ENCODE results near the gene LAD1.

Gene LAD1

DNA sequence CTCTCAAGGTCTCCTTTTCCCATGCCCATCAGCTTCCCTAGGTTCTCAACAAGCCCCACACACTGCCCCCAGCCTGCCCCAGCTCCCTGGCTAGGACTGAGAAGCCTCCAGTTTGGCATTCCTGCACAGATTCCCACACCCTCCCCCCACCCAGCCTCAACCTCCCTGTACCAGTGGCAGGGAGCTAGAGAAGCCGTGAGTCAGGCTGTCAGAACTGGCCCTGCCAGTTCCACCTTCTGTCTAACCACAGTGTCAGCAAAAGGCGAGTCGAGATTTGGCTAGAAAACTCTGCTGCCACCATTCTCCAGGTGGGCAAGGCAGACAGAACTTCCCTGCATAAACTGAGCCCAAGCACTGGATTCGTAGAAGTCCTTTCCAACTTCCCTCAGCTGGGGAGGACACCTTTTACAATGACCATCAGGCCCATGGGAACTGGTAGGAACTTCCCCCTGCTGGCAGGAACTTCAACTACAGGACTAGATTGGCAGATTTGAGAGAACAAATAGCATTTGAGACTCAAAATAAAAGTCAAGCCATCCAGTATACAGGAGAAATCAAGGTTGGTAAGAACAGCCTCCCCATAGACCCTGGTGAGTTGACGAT is 52.7 kb downstream of the LAD1 start:
- DNase-seq: no peak

DNA sequence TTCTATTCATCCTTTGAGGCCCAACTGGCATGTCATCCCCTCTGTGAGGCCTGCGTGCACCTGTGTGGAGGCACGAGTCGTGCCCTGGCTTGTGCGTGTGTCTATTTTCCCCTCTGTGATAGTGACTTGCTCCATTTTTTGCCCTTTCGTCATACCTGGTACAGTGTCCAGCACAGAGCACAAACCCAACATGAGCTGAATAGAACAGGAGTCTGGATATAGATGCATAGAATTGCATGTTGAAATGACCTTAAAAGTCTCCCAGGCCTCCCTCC is 54.1 kb downstream of the LAD1 start:
- DNase-seq: no peak

DNA sequence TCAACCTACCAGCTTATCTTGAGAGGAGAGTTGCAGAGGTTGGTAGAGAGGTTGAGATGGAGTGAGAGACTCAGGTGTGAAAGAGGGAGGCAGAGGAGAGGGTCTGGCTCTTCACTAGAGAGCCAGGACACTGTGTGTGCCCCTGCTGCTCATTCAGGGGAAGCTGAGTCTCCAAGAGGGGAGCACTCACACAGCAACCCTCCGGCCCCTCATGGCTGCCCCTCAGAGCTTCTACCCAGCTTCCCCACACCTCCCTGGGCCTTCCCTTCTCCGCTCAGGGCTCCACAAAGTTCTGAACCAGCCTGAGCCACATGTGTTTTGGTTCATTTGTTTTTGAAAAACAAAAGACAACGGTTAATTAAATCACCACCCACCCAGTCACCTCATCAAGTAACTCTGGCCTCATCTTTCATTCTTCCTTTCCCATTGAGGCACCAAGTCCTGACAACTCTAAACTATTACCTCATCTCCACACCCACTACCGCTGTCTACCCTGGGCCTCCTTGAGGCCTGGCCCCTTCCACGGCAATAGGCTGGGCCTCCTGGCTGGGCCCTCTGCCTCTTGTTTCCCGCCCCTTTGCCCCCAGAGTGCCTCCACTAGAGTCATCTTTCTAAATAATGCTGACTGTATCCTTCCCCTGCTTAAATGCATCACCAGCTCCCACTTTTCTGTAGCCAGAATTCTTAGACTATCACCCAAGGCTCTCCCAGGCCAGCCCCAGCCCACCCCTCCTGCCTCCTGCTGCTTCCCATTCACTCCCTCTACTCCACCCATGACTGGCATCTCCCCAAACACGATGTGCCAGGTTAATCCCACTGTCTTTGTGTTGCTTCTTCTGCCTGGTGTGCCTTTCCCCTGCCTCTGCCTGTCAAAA is 54.7 kb downstream of the LAD1 start:
- no peak for DNase-seq

DNA sequence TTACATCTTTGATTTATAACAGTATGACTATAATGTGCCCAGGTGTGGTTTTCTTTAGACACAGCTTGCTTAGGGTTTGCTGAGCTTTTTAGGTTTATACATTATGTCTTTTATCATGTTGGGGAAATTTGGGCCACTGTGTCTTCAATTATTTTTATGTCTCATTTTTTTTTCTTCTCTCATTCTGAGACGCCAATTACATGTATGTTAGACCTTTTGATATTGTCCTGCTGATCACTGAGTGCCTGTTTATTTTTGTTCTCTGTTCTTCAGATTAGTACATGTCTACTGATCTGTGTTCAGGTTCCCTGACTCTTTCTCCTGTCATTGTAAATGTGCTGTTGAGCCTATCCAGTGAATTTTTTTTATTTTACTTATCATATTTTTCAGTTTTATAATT is 57.7 kb downstream of the LAD1 start:
- no peak for DNase-seq

DNA sequence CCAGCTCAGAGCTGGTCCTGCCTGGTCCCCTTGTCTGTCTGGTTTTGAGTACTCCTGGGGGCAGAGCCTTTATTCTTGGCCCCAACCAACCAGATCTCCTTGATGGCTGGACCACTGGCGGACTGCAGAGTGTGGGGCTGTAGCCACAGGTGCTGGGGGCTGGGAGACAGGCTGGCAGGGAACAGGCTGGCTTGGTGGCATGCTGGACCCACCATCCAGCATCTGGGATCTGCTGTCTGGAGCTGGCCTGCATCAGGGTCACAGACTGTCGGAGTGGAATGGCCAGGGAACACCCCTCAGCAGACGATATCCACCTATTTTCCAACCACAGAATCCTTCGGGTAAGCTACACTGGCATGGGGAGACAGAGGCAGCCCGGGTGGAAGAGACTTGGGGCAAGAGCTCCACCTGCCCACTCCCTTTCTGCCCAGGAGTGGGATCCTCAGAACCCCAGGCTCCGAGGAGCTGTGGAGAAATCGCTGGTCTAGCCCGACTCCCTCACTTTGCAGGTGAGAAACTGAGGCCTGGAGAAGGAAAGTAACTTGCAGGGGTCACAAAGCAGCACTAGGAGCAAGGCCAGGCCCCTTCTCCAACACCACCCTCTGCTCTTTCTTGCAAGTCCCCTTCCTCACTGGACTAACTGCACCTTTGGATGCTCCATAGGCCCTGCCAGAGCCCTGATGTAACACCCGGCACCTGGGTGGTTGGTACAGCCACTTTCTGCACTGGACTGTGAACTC is 62.2 kb downstream of the LAD1 start:
- DNase-seq: no peak

DNA sequence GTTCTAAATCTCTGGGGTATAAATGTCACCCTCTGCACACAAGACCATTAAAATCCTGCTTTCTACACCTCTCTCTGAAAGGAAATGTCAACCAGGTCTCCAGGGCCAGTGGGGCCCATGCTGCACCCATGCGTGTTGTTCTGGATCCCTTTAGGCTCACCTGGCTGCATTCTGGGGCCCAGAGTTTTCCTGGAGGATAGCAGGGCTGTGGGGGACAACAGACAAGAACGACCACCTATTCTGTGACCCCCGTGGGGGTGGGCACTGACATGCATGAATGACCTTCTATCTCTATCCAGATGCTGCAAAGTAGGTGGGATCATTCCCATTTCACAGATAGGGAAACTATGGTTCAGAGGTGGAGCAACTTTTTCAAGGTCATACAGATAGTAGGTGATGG is 63.2 kb downstream of the LAD1 start:
- no peak for DNase-seq

DNA sequence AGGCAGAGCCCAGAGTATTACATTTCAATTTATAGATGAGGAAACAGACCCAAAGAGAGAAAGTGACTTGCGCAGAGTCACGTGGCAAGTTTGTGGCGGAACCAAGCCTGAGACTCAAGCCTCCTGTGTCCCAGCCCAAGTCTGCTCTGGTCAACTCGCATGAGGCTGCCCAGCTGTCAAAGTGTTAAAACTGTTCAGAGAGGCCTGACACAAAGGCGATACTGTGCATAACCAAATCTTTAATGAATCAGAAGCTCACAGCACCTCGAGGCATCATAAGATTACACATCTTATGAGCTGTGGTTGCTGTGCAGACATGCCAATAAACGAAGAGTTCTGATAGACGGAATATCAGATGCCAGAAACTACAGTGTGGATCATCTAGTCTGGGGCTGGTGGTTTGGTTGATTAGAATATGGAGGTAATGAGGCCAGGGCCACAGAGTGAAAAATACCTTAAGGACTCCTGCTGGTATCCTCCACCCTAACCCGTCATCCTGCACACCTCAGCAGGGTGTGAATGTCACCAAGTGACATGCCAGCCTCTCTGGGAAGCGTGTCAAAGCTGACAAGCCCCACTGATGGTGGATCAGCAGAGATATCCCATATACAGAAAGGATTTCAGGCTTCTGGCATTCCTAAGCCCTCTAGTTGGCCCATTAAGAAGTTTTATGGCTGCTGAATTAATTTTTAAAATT is 63.8 kb downstream of the LAD1 start:
- no peak for DNase-seq

DNA sequence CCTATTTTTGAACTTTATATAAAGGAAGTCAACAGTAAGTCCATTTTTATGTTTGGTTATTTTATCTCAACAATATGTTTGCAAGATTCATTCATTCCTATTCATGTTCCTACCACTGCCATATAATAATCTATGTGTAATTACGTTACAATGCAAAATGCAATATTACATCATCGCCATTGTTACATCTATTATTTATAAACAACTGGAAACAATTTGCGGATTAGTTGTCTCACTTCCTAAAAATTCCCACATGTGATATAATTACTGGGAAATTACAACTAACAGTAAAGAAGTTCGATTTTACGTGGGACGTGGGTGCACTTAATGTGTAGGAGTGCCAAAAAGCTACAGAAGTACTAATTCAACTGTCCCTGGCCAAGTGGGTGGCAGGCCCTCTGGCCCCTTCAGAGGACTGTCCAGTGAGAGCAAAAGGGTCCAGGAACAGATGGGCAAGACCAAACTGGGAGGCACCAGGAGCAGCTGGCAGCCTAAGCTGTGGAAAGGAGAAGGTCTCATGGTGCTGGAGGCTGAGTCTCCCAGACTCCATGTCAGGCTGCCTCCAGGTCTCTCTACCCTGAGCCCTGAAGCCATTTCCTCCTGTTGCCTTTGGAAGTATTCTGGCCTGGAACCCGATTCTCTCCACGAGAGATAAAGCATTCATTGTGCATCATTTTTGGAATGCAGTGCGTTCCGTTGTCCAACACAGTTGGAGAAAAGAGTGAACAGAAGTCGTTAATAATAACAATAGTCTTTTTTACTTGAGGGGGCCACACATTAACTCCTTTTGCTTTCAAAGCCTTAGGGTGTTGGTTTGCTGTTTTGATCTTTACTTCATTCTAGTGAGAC is 64.6 kb downstream of the LAD1 start:
- no peak for DNase-seq

DNA sequence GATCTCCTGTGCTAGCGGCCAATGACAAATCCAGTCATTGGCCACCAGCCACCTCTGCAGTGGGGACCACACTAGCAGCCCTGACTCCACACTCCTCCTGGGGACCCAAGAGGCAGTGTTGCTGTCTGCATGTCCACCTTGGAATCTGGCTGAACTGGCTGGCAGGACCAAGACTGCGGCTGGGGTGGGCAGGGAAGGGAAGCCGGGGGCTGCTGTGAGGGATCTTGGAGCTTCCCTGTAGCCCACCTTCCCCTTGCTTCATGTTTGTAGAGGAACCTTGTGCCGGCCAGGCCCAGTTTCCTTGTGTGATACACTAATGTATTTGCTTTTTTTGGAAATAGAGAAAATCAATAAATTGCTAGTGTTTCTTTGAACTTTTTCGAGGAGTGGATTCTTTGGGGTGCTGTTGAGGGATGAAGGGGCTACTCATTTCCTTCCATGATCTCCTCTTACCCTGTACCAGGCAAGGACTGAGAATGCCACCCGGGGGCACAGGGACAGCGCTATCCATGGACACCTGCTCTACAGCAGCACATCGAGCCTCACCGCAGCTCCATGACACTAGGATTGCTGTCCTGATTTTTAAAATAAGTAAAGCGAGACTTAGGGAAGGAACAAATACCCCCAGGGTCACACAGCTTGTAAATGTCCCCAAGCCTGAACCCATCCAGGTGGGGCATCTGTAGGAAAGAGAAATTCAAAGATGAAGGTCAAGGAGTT is 66.3 kb downstream of the LAD1 start:
- no peak for DNase-seq

DNA sequence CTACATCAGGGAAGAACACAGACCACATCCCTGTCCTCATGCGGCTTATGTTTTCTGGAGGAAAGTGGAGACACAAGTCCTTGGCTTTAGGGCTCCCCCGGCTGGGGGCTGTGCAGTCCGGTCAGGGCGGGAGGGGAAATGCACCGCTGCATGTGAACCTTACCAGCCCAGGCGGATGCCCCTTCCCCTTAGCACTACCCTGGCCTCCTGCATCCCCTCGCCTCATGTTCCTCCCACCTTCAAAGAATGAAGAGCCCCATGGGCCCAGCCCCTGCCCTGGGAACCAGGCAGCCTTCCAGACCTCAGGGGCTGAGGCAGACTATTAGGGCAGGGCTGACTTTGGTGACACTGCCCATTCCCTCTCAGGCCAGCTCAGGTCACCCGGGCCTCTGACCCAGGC is 67.1 kb downstream of the LAD1 start:
- DNase-seq: no peak

DNA sequence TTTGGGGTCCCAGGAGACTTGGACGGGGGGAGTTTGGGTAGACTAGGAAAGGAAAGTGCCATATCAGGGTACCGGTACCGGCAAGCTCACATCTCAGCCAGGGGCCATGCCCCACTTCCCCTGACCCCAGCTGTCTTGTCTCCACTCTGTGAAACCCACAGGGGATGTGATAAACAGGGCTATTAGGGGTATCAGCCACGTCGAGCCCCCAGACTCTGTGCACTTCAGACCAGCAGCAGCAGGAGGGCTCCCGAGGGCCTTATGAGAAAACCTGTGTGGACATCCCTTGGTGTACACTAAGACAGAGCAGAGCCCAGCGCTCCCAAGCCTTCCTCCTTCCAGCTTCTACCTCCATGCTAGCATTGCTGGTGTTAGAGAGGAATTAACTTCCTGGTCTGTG is 68.0 kb downstream of the LAD1 start:
- DNase-seq: no peak
